Caco-2 (cell line): ENCODE data around the gene TYRP1. TPM values are rescaled to one million over a fixed set of nuclear protein-coding genes. Genes with fewer than 3 reads are reported as not detected.

ENCODE experiments used
- BruUV-seq: library from RNA; stranded (reverse); fragments of 400-500 nt; replicated peaks from 2 replicates; lab custom pipeline; 2021; lab: Mats Ljungman, UMichigan
- CTCF ChIA-PET: fragments of 300-600 bp; sonication (Branson Sonifier 250); formaldehyde crosslinking; loops from one replicate; lab custom pipeline; 2022; ENCODE audit warnings: antibody characterized with exemption; lab: Charles Lee
- POLR2A ChIA-PET: fragments of 300-600 bp; sonication (Branson Sonifier 250); formaldehyde crosslinking; loops from one replicate; lab custom pipeline; 2022; ENCODE audit warnings: antibody characterized with exemption; lab: Charles Lee
- DNase-seq, 2 experiments: peaks; one replicate each; pipeline versions ENCODE4 v3.0.0 to v3.0.0-alpha.2; 2020 to 2022
- H3K27me3 ChIP-seq: replicated peaks from 2 replicates; pipeline ENCODE4 v1.6.0; 2011; ENCODE audit warnings: low read length; ENCODE audit not compliant: control insufficient read depth, insufficient read depth
- H3K36me3 ChIP-seq: 2 replicates; pipeline ENCODE4 v1.5.1; 2011; ENCODE audit warnings: low read length; ENCODE audit not compliant: control insufficient read depth, insufficient read depth
- H3K4me1 ChIP-seq: fragments of 250-450 bp; sonication (Bioruptor Pico); 2 replicates; pipeline ENCODE4 v1.5.1; 2020; ENCODE audit warnings: mild to moderate bottlenecking
- H3K4me3 ChIP-seq: 2 replicates; pipeline ENCODE4 v1.5.1; 2011; ENCODE audit warnings: low read depth, mild to moderate bottlenecking, control low read depth, low read length
- H3K9me3 ChIP-seq: fragments of 250-450 bp; sonication (Bioruptor Pico); 2 replicates; pipeline ENCODE4 v1.5.1; 2020; ENCODE audit warnings: mild to moderate bottlenecking, moderate library complexity
- H3K27ac Mint-ChIP-seq: one replicate; pipeline ENCODE4 v1.8.0; 2022; ENCODE audit warnings: mixed read lengths; ENCODE audit not compliant: unreplicated experiment
- H3K27me3 Mint-ChIP-seq: one replicate; pipeline ENCODE4 v1.8.0; 2022; ENCODE audit warnings: mixed read lengths; ENCODE audit not compliant: insufficient read depth, unreplicated experiment
- H3K36me3 Mint-ChIP-seq: one replicate; pipeline ENCODE4 v1.8.0; 2022; ENCODE audit warnings: mild to moderate bottlenecking, mixed read lengths; ENCODE audit not compliant: insufficient read depth, unreplicated experiment
- H3K4me1 Mint-ChIP-seq: one replicate; pipeline ENCODE4 v1.8.0; 2022; ENCODE audit warnings: low read depth, mixed read lengths; ENCODE audit not compliant: unreplicated experiment
- H3K4me3 Mint-ChIP-seq: one replicate; pipeline ENCODE4 v1.8.0; 2022; ENCODE audit warnings: mild to moderate bottlenecking, moderate library complexity, mixed read lengths; ENCODE audit not compliant: unreplicated experiment
- H3K9me3 Mint-ChIP-seq: one replicate; pipeline ENCODE4 v1.8.0; 2022; ENCODE audit warnings: mixed read lengths; ENCODE audit not compliant: unreplicated experiment
- intact Hi-C: fragments of 100-400 bp; cut with micrococcal nuclease; formaldehyde crosslinking; loops from one replicate; pipeline ENCODE4 v1.10.0; 2022; ENCODE audit not compliant: unreplicated experiment
- total RNA-seq: library from RNA; stranded (reverse); gene quantifications from 2 replicates; pipeline ENCODE4 v1.2.3, GENCODE V29; 2022
- TF ChIP-seq, protein P1 (sequence below), 2 experiments: fragments of 200-600 bp in 1 of 2; IDR thresholded peaks; 1 replicate in 1 of 2; 2 replicates in 1 of 2; pipeline versions ENCODE4 v1.5.1 to v1.8.0; 2011 to 2022; ENCODE audit warnings: antibody characterized with exemption in 1 of 2, control low read depth in 1 of 2, inconsistent platforms in 1 of 2, low read depth in 1 of 2, low read length in 1 of 2, mild to moderate bottlenecking in 1 of 2, moderate library complexity in 1 of 2; ENCODE audit not compliant: insufficient read depth in 1 of 2, severe bottlenecking in 1 of 2, unreplicated experiment in 1 of 2

TYRP1 gene
- total RNA-seq, 1 experiment from 2014 or later = not detected

- Mint-ChIP-seq H3K4me3 (no peak overlapping the region), H3K4me1 (no peaks in the 10 kb centered on the region), H3K36me3 (no peaks in the 10 kb centered on the region), H3K9me3 (no peaks in the 10 kb centered on the region), H3K27ac (no peak overlapping the region), H3K27me3 (peaks cover 3% of the 10 kb centered on the region)
- no peak overlapping the region for H3K4me3 ChIP-seq
- ChIA-PET POLR2A (no interaction called here), CTCF (no interaction called here)
- no peak for DNase-seq
- no peaks in the 10 kb centered on the region for H3K4me1 ChIP-seq
- H3K27me3 ChIP-seq = no peaks in the 10 kb centered on the region
- H3K9me3 ChIP-seq = no peaks in the 10 kb centered on the region
- intact Hi-C loops = loop anchor here (5.0 kb wide), 2 partner anchors 55 to 365 kb away; partner anchors contain the start of gene LURAP1L
- no peaks in the 10 kb centered on the region for H3K36me3 ChIP-seq
- no TSS peak for BruUV-seq
- TF ChIP-seq, protein P1, sequence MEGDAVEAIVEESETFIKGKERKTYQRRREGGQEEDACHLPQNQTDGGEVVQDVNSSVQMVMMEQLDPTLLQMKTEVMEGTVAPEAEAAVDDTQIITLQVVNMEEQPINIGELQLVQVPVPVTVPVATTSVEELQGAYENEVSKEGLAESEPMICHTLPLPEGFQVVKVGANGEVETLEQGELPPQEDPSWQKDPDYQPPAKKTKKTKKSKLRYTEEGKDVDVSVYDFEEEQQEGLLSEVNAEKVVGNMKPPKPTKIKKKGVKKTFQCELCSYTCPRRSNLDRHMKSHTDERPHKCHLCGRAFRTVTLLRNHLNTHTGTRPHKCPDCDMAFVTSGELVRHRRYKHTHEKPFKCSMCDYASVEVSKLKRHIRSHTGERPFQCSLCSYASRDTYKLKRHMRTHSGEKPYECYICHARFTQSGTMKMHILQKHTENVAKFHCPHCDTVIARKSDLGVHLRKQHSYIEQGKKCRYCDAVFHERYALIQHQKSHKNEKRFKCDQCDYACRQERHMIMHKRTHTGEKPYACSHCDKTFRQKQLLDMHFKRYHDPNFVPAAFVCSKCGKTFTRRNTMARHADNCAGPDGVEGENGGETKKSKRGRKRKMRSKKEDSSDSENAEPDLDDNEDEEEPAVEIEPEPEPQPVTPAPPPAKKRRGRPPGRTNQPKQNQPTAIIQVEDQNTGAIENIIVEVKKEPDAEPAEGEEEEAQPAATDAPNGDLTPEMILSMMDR (IDR thresholded peaks at IDR 0.05; ENCODE audit: insufficient read depth in 1 of 2, low read depth in 1 of 2, low read length in 1 of 2, severe bottlenecking in 1 of 2, unreplicated experiment in 1 of 2) = no peak
Observed at GRCh38 chr9:12722131-12722530, 28.9 kb downstream of the TYRP1 start.

DNA sequence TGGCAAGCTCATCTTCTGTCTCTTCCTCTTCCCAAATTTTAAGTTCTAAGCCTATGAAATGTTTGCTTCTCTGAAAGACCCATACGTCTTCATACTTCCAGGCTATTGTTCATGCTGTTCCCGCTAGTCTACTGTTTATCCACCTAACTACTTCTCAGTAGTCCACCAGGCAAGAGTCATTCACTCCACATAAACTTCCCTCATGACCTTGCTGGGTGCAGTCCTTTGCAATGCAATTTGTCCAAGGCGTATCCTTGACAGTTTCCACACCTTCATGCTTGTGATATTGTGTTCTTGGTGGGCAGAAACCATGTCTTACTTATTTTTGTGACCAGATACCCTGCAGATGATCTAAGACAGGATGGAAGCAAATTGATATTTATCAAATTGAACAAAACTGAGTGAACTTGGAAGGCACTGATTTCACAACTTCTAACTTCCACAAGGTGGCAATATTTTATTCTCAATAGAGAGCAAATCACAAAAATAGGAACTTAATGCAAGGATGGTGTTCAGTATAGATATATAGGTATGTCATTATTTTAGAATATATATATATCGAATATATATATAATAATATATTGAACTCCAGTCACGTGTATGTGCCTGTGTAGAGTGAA lies 30.3 kb downstream of the TYRP1 start:
- Mint-ChIP-seq H3K27ac (no peak overlapping the region), H3K27me3 (peaks cover 3% of the 10 kb centered on the region), H3K4me3 (no peak overlapping the region), H3K36me3 (no peaks in the 10 kb centered on the region), H3K4me1 (no peaks in the 10 kb centered on the region), H3K9me3 (no peaks in the 10 kb centered on the region)
- H3K4me1 ChIP-seq = no peaks in the 10 kb centered on the region
- no peak overlapping the region for H3K4me3 ChIP-seq
- TF ChIP-seq, protein P1 (IDR thresholded peaks at IDR 0.05; ENCODE audit: insufficient read depth in 1 of 2, low read depth in 1 of 2, low read length in 1 of 2, severe bottlenecking in 1 of 2, unreplicated experiment in 1 of 2) = no peak
- POLR2A ChIA-PET = no interaction called here
- DNase-seq = no peak
- no TSS peak for BruUV-seq
- no peaks in the 10 kb centered on the region for H3K9me3 ChIP-seq
- no peaks in the 10 kb centered on the region for H3K36me3 ChIP-seq
- intact Hi-C loops = loop anchor here (1.0 to 5.0 kb wide), 3 partner anchors 54 to 364 kb away; partner anchors contain the start of gene LURAP1L
- CTCF ChIA-PET = interaction anchor here (0.8 kb wide), 1 partner anchor 161 kb away, joined by 3 read pairs; no protein-coding TSS in a partner anchor
- no peaks in the 10 kb centered on the region for H3K27me3 ChIP-seq

GRCh38 chr9:12726795-12727194 lies 33.6 kb downstream of the TYRP1 start:
- Mint-ChIP-seq H3K4me3 (no peak overlapping the region), H3K9me3 (no peaks in the 10 kb centered on the region), H3K27ac (no peak overlapping the region), H3K4me1 (no peaks in the 10 kb centered on the region), H3K27me3 (peaks cover 3% of the 10 kb centered on the region), H3K36me3 (no peaks in the 10 kb centered on the region)
- Histone ChIP-seq H3K4me3 (no peak overlapping the region), H3K36me3 (no peaks in the 10 kb centered on the region), H3K4me1 (no peaks in the 10 kb centered on the region), H3K9me3 (no peaks in the 10 kb centered on the region), H3K27me3 (no peaks in the 10 kb centered on the region)
- BruUV-seq = no TSS peak
- intact Hi-C loops = no loop called here
- ChIA-PET CTCF (no interaction called here), POLR2A (no interaction called here)
- TF ChIP-seq, protein P1 (IDR thresholded peaks at IDR 0.05; ENCODE audit: insufficient read depth in 1 of 2, low read depth in 1 of 2, low read length in 1 of 2, severe bottlenecking in 1 of 2, unreplicated experiment in 1 of 2) = no peak
- DNase-seq = no peak
